Endometrial microvascular endothelial cells (primary cell): ENCODE measurements around the gene CPB2. TPM values are rescaled to one million over a fixed set of nuclear protein-coding genes. Genes with fewer than 3 reads are reported as not detected.

Experiments
- in situ Hi-C: cut with HindIII; loops from 2 replicates; pipeline ENCODE4 v1.10.0; 2017; ENCODE audit warnings: low sequenced_read_pairs, low pct_unique_long_range_greater_than_20kb; ENCODE audit errors: inconsistent ontology term
- total RNA-seq: library from RNA; depleted of rRNA; stranded (reverse); fragments of >200 nt; gene quantifications from one replicate; pipeline ENCODE4 v1.2.3, GENCODE V29; 2015; ENCODE audit errors: inconsistent ontology term

CPB2 gene
- total RNA-seq, 1 donor from 2014 or later: not detected

DNA sequence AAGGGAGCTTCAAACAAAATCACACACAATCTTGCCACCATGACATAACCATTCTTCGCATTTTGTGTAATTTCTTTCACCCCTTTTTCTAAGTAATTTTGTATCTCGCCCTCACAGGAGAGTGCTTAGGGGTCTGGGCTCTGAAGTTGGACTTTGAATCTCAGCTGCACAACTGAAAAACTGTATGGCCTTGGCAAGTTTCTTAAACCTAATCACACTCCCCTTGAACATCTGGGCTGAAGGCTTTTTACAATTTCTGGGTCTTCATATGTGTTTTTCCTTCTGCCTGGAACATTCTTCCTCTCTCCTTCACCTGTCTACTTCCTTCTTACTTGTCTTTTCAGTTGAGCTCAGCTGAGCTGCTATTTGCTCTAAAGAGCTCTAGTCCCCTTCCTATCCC is 24.3 kb upstream of the CPB2 start:
- in situ Hi-C loops: no loop called here

DNA sequence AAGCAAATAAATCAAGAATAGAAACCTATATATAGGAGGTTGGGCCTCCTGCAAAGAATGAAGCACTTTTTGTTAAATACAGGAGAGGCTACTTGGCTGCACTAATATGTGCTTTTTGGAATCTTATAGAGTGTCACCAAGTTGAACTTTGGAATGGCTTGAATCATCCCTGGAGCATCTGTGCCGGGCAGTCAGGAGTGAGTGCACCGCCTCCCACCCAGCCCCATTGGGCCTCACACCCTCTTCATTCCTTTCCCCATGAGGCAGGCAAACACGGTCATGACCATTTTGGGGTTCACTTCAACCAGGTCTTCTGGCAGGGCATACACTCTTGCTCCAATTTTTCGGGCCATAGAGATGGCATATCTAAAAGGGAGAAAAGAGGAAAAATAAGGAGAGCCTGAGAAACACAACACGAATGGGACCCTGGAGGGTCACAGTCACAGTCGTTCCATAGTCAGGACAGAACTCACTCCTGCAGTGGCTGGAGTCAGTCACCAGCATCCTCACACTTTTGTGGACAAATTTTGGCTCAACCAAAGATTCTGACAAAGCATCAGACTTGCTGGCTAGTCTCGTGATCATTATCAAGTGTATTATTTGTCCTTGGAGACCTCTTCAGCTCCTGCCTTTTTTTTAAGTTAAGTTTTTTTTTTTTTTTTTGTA is 22.7 kb upstream of the CPB2 start:
- in situ Hi-C loops: no loop called here

DNA sequence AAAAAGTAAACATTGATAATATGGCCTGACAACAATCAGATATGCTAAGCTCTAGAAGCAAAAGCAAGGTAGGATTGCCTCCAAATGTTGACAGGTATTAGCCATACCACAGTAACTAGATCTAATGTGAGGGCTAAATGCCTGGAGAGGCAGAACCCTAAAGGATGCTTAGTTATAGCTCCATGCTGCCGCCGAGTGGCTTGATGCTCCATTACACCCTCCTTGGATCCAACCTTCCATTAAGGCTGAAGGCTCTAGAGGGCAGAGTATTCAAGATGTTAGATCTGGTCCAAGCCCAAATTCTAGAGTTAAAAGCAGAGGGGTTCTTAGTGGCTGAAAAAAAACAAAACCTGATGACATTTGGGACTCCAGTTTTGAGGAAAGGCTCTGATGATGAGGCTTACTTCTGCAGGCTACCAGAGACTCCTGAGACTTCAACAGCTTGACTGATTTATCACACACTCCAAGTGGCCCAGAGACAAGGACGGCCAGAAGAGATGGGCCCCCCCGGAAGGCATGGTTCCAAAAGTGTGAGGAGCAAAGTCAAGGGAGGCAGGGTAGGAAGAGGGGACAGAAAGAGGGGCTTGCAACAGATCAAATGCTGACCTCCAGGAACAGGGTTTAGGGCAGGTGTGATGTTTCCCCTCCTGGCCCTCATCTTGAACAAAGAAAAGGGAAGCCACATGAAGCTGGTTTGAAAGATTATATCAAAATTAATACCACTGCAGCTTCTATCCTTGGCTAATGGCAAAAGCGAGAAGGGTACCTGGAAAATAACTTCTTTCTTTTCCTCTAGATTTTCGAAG is 21.9 kb upstream of the CPB2 start:
- in situ Hi-C loops: no loop called here

DNA sequence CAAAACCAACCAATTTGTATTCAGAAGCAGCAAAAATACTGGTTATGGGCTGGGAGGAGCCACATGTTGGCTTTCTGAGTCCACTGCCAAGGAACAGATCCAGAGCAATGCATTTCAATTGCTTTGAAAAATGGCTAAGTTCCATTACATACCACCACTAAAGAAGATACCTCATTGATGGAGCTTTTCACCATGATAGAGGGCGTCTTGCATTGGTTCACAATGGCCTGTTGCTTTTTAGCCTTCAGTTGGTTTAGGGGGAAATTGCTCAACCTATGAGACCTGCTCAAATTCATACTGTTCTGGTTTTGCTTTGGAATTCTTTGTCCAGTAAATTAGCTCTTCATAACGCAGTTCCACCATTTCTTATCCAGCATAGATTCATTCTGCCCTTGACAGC is 21.2 kb upstream of the CPB2 start:
- in situ Hi-C loops: no loop called here

DNA sequence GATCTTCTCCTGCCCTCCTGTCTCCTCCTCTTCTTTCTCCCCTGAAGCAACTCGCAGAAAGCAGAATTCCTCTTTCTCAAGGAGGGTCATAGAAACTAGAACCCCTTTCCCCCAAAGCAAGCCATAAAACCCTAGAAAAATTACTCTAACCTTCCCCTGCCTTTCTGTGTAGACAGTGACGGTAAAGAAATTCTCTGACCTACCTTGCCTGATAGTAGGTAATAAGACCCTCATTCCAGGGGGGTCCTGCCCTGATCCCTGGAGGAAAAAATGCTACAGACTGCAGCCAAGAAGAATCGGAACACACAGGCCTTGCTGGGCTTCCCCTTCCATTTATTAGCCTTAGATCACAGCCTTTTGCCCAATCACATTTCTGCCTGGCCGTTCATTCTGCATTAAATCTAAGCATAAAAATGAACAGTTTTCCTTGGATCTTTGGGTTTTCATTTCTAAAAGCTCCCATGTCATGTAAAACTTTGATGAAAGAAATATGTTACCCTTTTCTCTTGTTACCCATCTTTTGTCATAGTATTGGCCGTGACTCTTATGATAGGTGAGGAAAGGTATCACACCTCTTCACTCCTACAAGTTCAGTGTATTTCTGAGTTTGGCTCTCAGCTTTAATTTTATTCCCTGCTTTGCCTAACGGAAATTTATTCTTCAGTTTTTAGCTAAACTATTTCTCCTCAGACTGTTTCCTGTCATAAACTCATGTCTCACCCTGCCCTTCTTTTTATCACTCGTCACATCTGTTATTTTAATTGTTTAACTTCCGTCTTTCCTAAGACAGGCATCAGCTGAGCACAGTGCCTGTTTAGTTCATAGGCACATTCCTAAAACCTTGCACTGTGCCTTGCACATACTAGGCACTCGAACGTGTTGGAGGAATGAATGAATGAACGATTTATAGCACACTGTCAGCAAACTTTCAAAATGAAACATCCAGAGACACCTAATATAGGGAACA is 20.4 kb upstream of the CPB2 start:
- in situ Hi-C loops: no loop called here

DNA sequence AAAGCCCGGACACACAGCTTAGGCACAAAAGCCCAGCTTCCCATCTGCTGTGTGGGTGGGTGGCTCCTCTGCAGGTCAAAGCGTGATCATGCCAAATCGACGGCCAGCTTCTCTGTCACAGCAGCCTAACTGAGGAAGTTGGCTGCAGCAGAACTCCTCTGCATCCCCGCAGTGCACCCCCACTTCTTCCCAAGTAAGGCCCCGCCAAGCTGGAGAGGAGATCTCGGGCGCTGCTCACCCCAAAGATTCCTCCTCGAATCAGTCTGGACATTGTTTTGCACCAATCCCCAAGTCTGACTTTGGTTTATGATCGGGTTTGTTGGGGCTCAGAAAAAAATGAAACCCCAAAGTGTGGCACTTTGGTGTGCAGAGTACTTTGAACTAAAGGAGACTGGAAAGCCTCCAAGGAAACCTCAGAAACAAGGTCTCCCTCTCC is 19.7 kb upstream of the CPB2 start:
- in situ Hi-C loops: no loop called here

DNA sequence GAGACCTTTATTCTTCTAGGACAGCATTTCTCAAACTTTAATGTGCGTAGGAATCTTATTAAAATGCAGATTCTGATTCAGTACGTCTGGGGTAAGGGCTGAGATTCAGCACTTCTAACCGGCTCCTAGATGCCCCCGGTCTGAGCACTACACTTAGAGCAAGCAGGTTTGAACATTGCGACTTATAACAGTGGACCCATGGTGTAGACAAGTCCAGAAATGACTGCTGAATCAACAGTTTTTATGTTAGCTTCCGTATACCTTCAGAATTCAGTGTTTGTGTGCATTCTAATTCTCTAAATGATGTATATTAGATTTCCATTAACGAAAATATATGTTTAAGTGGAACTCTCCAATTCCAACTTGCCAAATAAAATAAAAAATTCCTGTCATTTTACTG is 17.5 kb upstream of the CPB2 start:
- in situ Hi-C loops: no loop called here

DNA sequence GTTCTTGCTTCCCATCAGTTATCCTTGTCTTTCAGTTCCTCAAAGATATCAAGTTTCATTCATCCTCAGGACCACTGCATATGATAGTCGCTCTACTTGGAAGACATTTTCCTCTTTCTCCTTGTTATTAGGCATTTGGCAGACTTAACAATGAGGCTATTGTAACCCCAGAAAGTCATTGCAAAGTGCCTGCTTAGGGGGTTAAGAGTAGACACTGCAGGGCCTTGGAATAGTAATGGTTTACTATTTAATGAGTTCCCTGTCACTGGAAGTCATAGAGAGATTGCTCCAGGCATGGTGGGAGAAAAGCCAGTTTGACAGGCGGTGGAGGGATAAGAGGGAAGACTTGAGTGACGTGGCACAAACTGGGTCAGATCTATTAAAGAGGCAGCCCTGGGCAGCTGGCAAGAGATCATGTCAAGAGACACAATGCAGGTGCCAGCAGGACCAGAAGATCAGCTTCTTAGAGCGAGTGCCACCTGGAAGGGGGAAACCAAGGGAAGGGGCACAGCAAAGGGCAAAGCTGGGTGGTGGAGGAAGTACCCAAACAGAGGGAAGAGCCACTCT is 16.8 kb upstream of the CPB2 start:
- in situ Hi-C loops: no loop called here

DNA sequence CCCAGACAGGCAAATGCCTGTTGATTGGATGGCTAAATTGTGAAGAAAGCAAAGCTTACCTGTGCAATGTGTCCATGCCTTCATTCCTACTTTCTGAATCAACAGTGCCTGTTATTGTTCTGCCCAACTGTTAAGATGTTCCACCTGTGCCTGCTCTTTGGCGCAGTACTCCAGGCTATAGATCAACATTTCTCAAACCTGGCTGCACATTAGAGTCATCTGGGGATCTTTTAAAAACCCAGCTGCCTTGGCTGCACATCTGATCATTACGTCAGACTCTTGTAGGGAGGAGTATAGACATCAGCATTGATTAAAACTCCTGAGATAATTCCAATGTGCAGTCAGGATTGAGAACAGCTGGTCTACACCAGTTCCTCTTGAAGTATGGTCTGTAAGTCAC is 16.2 kb upstream of the CPB2 start:
- in situ Hi-C loops: no loop called here

DNA sequence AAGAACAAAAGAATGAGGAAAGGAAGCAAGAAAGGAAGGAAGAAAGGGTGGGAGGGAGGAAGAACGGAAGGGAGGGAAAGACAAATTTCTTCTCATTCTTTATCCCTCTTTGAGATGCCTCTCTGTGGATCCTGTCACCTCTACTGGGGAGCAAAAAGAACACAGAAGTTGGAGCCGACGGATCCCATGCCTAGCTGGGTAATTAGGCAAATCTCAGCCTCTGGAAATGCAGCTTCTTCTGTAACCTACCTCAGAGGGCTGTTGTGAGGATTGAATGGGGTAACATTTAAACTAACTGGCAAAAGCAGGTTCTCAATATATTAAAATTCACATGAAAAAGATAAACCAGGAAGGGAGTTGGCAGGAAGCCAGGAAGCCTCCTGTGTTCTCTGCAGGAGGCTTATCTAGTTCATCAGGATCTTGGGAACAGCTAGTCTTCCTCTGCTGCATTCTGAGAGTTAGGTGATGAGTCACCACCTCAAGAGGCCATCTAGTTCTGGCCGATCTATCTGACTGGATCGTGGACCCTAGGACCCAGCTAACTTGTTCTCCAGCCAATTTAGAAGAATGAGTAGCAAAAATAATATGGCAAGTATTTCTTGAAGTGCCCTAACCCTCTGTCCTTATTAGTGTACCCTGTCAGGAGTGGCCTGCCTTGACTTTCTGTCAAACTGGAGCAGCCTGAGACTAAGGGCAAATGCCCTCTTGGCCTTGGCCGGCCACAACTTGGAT is 15.2 kb upstream of the CPB2 start:
- in situ Hi-C loops: no loop called here

DNA sequence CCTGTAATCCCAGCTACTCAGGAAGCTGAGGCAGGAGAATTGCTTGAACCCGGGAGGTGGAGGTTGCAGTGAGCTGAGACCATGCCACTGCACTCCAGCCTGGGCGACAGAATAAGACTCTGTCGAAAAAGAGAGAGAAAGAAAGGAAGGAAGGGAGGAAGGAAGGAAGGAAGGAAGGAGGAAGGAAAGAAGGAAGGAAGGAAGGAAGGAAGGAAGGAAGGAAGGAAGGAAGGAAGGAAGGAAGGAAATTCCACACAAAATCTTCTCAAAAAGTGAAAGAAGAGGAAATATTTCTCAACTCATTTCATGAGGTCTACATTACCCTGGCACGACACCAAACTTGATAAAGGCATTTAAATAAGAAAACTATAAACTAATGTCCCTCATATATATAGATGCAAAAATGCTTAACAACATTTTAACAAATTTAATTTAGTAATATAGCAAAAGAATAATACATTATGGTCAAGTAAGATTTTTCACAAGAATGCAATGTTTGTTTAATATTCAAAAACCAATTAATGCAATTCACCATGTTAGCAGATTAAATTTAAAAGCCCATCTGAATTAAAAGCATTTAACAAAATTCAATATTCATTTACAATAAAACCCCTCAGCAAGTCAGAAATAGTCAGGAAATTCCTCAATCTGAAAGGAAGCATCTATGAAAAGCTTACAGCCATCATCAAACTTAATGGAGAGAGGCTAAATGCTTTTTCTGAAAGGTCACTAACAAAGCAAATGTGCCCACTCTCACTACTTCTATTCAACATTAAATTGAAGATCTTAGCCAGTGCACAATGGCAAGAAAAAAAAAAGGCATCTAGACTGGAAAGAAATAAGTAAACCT is 12.0 kb upstream of the CPB2 start:
- in situ Hi-C loops: no loop called here

DNA sequence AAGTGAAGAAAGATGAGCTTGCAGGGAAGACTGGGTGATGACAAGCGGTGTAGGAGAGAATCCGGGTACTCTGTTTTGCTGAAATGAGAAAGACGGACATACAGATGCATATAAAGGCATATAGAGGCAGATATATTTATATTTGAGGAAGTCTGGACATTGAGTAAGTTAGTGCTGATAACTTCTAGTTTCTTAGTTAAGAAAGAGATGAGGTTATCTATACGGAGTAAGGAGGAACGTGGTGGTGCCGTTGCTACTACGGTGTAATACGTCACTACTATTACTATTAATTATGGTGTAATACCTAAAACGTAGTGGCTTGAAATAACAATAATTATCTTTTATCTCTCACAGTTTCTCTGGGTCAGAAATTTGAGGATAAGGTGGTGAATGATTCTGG is 9.8 kb upstream of the CPB2 start:
- in situ Hi-C loops: no loop called here

DNA sequence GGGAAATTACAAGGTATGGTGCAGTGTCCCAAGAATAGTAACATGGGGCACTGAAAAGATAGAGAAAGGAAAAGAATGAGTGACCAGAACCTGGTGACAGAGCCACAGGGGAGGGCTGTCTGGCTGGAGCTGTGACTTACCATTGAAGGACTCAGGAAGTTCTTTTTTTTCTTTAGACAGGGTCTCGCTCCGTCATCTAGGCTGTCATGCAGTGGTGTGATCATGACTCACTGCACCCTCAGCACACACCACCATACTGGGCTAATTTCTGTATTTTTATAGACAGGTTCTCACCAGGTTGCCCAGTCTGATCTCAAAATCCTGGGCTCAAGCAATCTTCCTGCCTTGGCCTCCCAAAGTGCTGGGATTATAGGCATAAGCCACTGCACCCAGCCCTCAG is 8.8 kb upstream of the CPB2 start:
- in situ Hi-C loops: no loop called here

DNA sequence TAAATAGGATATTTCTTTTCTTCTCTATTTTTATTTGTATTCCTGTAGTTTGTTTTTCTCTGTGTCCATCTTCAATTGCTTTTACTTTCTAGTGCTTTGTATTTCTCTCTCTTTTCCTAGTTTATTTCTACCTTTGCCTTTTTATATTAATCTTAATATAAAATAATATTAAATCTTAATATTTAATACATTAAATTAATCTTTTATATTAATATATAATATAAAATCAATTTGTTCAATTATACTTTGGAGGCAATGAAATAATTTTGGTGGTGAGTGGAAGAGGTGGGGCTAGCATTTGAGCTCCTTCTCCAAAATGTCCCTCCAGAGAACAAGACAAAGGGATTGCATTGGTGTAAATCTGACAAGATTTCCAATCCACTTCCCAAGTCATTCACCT is 6.3 kb upstream of the CPB2 start:
- in situ Hi-C loops: no loop called here

DNA sequence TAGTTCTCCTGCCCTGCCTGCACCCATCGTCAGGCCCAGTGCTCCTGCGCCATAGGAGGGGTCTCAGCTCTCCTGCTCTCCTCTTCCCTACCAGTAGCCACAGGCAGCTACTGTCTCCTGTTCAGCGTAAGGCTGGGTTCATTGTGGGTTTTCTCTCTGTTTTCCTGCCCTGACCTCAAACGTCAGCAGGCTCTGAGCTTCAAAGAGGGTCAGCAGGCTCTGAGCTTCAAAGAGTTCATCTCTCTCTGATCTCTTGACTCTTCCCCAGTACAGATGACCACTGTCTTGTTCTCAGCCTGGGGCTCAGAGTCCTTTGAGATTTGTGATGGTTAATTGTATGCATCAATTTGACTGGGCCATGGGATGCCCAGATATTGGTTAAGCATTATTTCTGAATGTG is 4.6 kb upstream of the CPB2 start:
- in situ Hi-C loops: no loop called here

DNA sequence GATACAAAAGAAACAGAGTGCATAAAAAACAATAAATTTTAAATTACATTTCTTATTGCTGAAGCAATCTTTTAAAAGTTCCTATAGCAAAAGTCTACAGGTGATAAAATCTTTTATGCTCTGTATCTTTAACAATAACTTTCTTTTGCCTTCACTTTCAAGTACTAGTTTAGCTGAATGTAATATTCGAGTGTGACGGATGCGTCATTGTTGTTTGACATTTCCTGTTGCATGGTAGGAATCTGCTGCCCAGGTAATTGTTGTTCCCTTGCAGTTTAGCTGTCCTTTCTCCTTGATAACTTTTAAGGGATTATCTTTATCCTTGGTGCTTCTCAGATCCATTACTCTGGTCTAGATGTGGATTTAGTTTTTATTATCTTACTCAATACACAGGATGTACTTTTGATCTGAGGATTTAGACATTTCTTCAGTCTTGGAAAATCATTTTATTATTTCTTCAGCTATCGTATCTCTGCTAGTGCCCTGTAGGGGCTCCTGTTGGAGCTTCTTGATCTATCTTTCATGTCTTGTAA is 2.1 kb upstream of the CPB2 start:
- in situ Hi-C loops: no loop called here

DNA sequence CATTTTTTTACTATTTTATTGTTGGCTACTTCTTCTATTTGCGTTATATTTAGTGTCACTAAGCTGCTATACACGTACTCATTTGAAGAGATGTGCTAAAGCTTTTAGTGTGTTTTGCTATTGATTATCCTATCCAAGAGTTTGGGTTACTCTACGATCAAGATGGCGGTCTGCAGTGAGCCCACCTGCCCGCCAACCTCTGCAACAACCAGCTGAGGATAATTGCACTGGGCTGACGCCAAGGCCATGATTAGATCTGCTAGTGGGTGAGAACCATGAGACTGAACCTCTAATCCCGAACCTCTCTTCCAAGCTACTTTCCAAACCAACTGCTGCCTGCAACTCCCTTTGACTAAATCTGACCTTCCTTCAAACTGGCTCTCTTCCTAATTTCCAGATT is 1.8 kb downstream of the CPB2 start:
- in situ Hi-C loops: no loop called here

DNA sequence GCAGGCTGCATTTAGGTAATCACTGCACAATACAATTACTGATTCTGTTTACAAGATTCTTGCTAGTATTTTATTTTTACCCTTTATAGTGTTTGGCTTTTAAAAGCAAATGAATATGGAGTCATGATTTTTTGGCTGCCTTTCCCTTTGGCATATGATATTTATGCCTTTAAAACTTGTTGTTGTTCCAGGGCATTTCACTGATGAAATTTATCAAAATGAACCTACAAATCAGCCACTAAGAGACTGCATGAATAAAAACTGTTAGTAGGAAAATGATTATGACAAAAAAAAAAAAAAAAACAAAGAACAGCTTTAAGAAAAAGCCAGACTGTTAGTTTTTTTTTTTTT is 2.6 kb downstream of the CPB2 start:
- in situ Hi-C loops: no loop called here
